Hepatocyte (in vitro differentiated cells): ENCODE results near the gene MGLL.

Experiments
- EZH2 ChIP-seq: fragments of 200-600 bp; sonication (generic); IDR thresholded peaks from 2 replicates; pipeline ENCODE4 v1.6.1; 2016; ENCODE audit warnings: antibody characterized with exemption, mild to moderate bottlenecking, borderline replicate concordance
- TF ChIP-seq, protein P1 (sequence below): fragments of 200-600 bp; sonication (generic); IDR thresholded peaks from 2 replicates; pipeline ENCODE4 v1.5.1; 2016; ENCODE audit warnings: antibody characterized with exemption, mild to moderate bottlenecking; ENCODE audit not compliant: poor library complexity

DNA sequence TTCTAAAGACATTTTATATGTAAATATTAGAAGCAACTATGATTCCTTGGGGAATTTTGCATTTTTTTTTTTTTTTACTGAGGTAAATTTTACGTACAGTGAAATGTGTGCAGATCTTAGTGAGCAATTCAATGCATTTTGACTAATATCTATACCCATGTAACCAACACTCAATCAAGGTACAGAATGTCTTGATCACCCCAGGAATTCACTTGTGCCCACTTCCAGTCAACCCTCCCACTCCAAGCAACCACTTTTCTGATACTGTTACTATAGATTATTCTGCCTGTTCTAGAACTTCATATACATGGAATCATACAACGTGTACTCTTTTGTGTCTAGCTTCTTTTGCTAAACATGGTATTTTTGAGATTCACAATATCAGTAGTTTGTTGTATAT is 45.1 kb upstream of the MGLL start:
- TF ChIP-seq, protein P1, sequence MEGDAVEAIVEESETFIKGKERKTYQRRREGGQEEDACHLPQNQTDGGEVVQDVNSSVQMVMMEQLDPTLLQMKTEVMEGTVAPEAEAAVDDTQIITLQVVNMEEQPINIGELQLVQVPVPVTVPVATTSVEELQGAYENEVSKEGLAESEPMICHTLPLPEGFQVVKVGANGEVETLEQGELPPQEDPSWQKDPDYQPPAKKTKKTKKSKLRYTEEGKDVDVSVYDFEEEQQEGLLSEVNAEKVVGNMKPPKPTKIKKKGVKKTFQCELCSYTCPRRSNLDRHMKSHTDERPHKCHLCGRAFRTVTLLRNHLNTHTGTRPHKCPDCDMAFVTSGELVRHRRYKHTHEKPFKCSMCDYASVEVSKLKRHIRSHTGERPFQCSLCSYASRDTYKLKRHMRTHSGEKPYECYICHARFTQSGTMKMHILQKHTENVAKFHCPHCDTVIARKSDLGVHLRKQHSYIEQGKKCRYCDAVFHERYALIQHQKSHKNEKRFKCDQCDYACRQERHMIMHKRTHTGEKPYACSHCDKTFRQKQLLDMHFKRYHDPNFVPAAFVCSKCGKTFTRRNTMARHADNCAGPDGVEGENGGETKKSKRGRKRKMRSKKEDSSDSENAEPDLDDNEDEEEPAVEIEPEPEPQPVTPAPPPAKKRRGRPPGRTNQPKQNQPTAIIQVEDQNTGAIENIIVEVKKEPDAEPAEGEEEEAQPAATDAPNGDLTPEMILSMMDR = no peak
- no peak for TF ChIP-seq EZH2
